Astrocyte (in vitro differentiated cells and primary cell): Measurements from ENCODE around the gene KIF26B. TPM values are rescaled to one million over a fixed set of nuclear protein-coding genes. Genes with fewer than 3 reads are reported as not detected.

Experiments used
- DNase-seq: peaks from one replicate; pipeline ENCODE4 v3.0.0-alpha.2; 2010; ENCODE audit warnings: low read depth
- FAIRE-seq: peaks from 2 replicates; lab custom pipeline; 2011; peaks lifted over from hg19 to GRCh38; lab: Jason Lieb, UNC
- H2AFZ ChIP-seq: 2 replicates; pipeline ENCODE4 v1.6.0; 2012; ENCODE audit warnings: low read depth, low read length, inconsistent platforms
- H3K27ac ChIP-seq: 2 replicates; pipeline ENCODE4 v1.5.1; 2011; ENCODE audit warnings: low read depth, low read length, inconsistent platforms
- H3K27me3 ChIP-seq: 2 replicates; pipeline ENCODE4 v1.6.0; 2011; ENCODE audit warnings: low read length, inconsistent platforms; ENCODE audit not compliant: insufficient read depth
- H3K36me3 ChIP-seq: 2 replicates; pipeline ENCODE4 v1.5.1; 2011; ENCODE audit warnings: low read length, inconsistent platforms; ENCODE audit not compliant: insufficient read depth
- H3K4me1 ChIP-seq: 2 replicates; pipeline ENCODE4 v1.5.1; 2011; ENCODE audit warnings: low read length, inconsistent platforms; ENCODE audit not compliant: insufficient read depth
- H3K4me2 ChIP-seq: 2 replicates; pipeline ENCODE4 v1.6.0; 2012; ENCODE audit warnings: low read length, inconsistent platforms
- H3K4me3 ChIP-seq: 2 replicates; pipeline ENCODE4 v1.5.1; 2011; ENCODE audit warnings: low read depth, mild to moderate bottlenecking, low read length, inconsistent platforms; ENCODE audit not compliant: insufficient read depth
- H3K79me2 ChIP-seq: 2 replicates; pipeline ENCODE4 v1.6.0; 2012; ENCODE audit warnings: mild to moderate bottlenecking, low read length, inconsistent platforms; ENCODE audit not compliant: insufficient read depth
- H3K9ac ChIP-seq: 2 replicates; pipeline ENCODE4 v1.6.0; 2012; ENCODE audit warnings: mild to moderate bottlenecking, low read length, inconsistent platforms
- H3K9me3 ChIP-seq: 2 replicates; pipeline ENCODE4 v1.5.1; 2012; ENCODE audit warnings: low read depth, mild to moderate bottlenecking, low read length, inconsistent platforms; ENCODE audit not compliant: insufficient read depth
- H4K20me1 ChIP-seq: 2 replicates; pipeline ENCODE4 v1.6.0; 2012; ENCODE audit warnings: low read length, inconsistent platforms; ENCODE audit not compliant: insufficient read depth
- H3K27ac Mint-ChIP-seq: one replicate; pipeline ENCODE4 v1.8.0; 2021; ENCODE audit warnings: mild to moderate bottlenecking, mixed read lengths; ENCODE audit not compliant: unreplicated experiment
- H3K27me3 Mint-ChIP-seq: one replicate; pipeline ENCODE4 v1.8.0; 2021; ENCODE audit warnings: low read depth, mixed read lengths; ENCODE audit not compliant: unreplicated experiment
- H3K36me3 Mint-ChIP-seq: one replicate; pipeline ENCODE4 v1.8.0; 2021; ENCODE audit warnings: low read depth, mixed read lengths; ENCODE audit not compliant: unreplicated experiment
- H3K4me1 Mint-ChIP-seq: one replicate; pipeline ENCODE4 v1.8.0; 2021; ENCODE audit warnings: low read depth, mixed read lengths; ENCODE audit not compliant: unreplicated experiment
- H3K4me3 Mint-ChIP-seq: one replicate; pipeline ENCODE4 v1.8.0; 2021; ENCODE audit warnings: mild to moderate bottlenecking, moderate library complexity, mixed read lengths; ENCODE audit not compliant: unreplicated experiment
- H3K9me3 Mint-ChIP-seq: one replicate; pipeline ENCODE4 v1.8.0; 2021; ENCODE audit warnings: mild to moderate bottlenecking, mixed read lengths; ENCODE audit not compliant: unreplicated experiment
- CTCF ChIP-seq: IDR thresholded peaks from 2 replicates; pipeline ENCODE4 v1.5.1; 2011; ENCODE audit warnings: low read depth, mild to moderate bottlenecking, inconsistent platforms, low read length, moderate library complexity; ENCODE audit not compliant: insufficient read depth
- EZH2 ChIP-seq: IDR thresholded peaks from 2 replicates; pipeline ENCODE4 v1.6.1; 2012; ENCODE audit warnings: mild to moderate bottlenecking, low read length, inconsistent platforms; ENCODE audit not compliant: insufficient read depth
- total RNA-seq: library from RNA; stranded (reverse); gene quantifications from 2 replicates; pipeline ENCODE4 v1.2.1, GENCODE V29; 2021

Gene KIF26B
- total RNA-seq, 1 donor from 2014 or later = 6.8 TPM

GRCh38 chr1:245153552-245154428 lies 995 bp upstream of the KIF26B start:
- Mint-ChIP-seq H3K4me1 (peaks cover 6% of the 10 kb centered on the region), H3K27ac (peak overlapping the region; percentile 69), H3K9me3 (peaks cover 16% of the 10 kb centered on the region), H3K4me3 (peak overlapping the region; percentile 88), H3K36me3 (peaks cover 9% of the 10 kb centered on the region), H3K27me3 (peaks cover 27% of the 10 kb centered on the region)
- Histone ChIP-seq H3K9me3 (no peaks in the 10 kb centered on the region), H3K4me2 (peak overlapping the region; percentile 99), H3K27me3 (peaks cover under 1% of the 10 kb centered on the region), H3K36me3 (no peaks in the 10 kb centered on the region), H3K27ac (no peak overlapping the region), H3K79me2 (peaks cover 18% of the 10 kb centered on the region), H4K20me1 (peaks cover 11% of the 10 kb centered on the region), H3K9ac (peak overlapping the region; percentile 72), H2AFZ (peak overlapping the region; percentile 82), H3K4me3 (peak overlapping the region; percentile 60), H3K4me1 (peaks cover 11% of the 10 kb centered on the region)
- DNase-seq = no peak
- TF ChIP-seq EZH2 (no peak), CTCF (no peak)
- FAIRE-seq = no peak

GRCh38 chr1:245155272-245156040 lies 671 bp downstream of the KIF26B start:
- Mint-ChIP-seq H3K4me1 (peaks cover 6% of the 10 kb centered on the region), H3K36me3 (peaks cover 22% of the 10 kb centered on the region), H3K27me3 (peaks cover 28% of the 10 kb centered on the region), H3K9me3 (peaks cover 29% of the 10 kb centered on the region), H3K27ac (no peak overlapping the region), H3K4me3 (peak overlapping the region; percentile 89)
- peak; percentile 32 for DNase-seq
- Histone ChIP-seq H3K4me2 (peak overlapping the region; percentile 99), H3K36me3 (no peaks in the 10 kb centered on the region), H3K4me3 (peak overlapping the region; percentile 60), H3K4me1 (peaks cover 11% of the 10 kb centered on the region), H4K20me1 (peaks cover 11% of the 10 kb centered on the region), H3K9me3 (peaks cover 4% of the 10 kb centered on the region), H2AFZ (peak overlapping the region; percentile 82), H3K27ac (peak overlapping the region; percentile 27), H3K79me2 (peaks cover 19% of the 10 kb centered on the region), H3K27me3 (no peaks in the 10 kb centered on the region), H3K9ac (peak overlapping the region; percentile 72)
- no peak for FAIRE-seq
- TF ChIP-seq EZH2 (no peak), CTCF (no peak)
